Measurements from ENCODE around the gene NARS2.
"Not testable (repeated sequence)": the region's sequence is repeated elsewhere in the genome, so short reads cannot be mapped to it uniquely, and the experiment has no call there.

The NARS2 gene

DNA sequence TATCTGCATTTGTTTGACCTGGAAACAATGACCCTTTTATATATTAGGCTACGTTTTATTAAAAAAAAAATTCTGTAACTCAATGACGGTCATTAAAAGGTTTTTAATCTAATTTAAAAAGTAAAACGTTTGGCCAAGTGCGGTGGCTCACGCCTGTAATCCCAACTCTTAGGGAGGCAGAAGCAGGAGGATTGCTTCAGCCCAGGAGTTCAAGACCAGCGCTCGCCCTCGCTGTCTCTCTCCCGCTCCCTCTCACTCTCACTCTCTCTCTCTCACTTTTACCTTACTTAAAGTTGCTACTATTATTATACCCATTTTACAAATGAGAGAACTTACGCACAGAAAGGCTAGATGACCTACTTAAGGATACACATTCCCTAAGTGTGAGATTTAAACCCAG lies 814 bp upstream of the NARS2 start:
- DNase-seq: no peak

DNA sequence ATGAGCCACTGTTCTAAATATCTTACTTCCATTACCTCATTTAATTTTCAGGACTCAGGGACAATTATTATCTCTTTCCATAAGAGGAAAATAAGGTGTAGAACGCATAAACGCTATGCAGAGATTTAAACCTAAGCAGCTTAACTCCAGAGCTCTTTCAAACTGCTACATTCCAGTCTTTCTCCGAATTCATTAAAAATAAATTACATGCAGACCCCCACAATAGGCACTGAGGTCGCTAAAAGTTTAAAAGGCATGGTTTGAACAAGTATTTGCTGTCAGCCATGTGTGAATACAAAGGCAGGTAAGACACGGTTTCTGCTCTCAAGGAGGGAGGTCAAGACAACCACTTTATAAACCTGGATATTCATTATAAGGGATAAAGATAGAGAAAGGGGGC lies 983 bp downstream of the NARS2 start:
- no peak for DNase-seq

DNA sequence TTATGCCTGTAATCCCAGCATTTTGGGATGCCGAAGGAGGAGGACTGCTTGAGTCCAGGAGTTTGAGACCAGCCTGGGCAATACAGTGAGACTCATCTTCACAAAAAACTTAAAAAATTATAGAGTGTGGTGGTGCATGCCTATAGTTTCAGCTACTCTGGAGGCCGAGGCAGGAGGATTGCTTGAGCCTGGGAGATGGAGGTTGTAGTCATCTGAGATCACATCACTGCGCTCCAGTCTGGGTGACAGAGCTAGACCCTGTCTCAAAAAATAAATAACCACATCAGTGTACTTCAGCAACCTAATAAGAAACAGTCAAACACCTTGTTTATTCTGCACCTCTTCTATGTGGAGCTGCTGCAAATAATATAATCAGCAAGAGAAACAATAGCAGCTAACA lies 1.4 kb downstream of the NARS2 start:
- no peak for DNase-seq

DNA sequence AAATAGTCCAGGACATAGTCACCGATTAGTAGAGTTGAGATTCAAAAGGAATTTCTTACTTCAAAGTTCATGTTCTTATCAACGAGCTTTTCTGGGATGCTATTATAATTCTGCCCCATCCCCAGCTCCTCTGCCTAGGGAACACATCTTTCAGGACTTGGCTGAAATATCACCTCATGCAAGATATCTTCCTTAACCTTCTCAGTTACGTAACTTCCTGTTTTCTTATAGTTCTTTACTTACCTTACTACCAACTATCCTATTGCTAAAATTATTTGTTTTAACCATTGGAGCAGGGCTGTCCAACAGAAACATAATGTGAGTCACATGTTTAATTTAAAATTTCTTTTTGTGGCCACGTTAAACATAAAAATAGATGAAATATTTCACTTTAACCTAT lies 2.3 kb downstream of the NARS2 start:
- no peak for DNase-seq

DNA sequence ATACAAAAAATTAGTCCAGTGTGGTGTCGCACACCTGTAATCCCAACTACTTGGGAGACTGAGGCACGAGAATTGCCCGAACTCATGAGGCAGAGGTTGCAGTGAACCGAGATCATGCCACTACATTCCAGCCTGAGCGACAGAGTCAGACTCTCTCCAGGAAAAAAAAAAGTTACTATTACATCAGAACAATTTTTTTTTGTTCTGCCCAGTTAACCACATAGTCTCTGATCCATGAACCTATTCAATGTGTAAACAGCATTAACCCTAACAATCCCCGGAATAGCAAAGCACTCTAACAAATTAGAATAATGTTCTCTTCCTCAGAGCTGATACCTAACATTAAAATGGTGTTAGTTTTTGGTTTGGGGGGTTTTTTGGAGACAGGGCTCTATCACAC lies 4.6 kb downstream of the NARS2 start:
- DNase-seq: no peak

DNA sequence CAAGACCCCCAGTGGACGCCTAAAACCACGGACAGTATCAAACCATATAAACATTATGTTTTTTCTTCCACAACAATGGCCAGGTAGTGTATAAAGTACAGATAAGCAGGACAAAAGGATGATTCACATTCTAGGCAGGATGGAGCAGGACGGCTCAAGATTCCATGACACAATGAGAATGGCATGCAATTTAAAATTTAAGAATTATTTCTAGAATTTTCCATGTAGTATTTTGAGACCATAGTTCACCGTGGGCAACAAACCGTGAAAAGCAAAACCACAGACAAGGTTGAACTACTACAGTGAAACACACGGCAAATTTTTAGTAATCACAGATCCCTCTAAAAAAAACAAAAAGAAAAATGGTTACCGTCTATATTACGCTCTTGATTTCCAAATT lies 7.5 kb downstream of the NARS2 start:
- no peak for DNase-seq

DNA sequence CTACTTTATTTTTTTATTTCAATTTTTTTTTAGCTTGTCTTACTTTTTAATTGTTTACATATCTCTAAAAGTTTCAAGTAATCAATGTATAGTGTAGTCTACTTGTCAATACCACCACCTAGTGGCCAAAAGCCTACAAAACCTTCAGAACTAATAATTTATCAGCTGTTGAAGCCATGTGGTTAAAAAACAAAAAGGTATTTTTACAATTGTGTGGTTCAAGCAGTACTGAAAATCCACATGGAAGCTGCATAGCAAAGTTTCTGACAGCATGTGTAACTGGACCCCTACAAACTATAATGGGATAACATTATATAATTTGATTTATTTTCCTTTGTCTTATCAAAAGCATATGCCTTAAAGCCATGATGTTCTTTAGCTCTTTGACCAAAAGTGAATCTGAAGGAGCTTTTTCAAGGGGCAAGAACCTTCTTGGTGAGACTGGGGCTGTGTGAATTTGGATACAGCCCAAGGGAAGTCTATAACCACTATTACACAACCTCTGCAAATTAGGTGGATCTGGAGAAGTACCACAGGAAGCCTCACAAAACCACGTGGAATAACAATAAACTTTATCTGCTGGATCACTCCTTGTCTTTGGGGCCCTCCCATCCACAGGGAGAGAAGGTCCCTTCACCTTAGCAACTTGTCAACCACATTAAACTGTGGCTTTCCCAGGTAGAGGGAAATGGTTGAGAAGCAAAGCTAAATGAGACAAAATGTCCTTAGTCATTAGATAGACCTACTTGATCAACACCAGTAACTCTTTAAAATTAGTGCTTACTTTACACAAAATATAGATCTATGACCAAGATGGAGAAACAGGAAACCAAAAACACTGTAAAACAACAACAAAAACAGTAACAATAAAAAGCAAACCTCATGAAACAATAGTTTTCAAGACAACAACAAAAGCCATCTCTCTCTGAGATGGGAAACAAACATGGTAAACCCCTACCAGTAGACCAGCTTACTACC lies 9.9 kb downstream of the NARS2 start:
- DNase-seq: no peak

DNA sequence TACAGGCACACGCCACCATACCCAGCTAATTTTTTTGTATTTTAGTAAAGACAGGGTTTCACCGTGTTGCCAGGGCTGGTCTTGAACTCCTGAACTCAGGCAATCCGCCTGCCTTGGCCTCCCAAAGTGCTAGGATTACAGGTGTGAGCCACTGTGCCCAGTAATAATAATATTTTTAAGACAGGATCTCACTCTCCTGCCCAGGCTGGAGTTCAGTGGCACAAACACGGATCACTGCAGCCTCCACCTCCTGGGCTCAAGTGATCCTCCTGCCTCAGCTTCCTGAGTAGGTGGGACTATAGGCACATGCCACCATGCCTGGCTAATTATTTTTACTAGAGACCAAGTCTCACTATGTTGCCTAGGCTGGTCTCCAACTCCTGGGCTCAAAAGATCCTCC lies 10.6 kb downstream of the NARS2 start:
- DNase-seq: not testable (repeated sequence)

DNA sequence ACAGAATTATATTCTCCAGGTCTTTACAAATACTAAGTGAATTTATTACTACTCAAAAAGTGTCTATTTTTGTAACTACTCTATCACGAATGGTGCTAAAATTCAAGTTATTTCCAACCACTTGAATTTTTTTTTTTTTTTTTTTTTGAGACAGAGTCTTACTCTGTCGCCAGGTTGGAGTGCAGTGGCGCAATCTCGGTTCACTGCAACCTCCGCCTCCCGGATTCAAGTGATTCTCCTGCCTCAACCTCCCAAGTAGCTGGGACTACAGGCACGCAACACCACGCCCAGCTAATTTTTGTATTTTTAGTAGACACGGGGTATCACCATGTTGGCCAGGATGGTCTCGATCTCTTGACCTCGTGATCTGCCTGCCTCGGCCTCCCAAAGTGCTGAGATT lies 11.6 kb downstream of the NARS2 start:
- DNase-seq: not testable (repeated sequence)

DNA sequence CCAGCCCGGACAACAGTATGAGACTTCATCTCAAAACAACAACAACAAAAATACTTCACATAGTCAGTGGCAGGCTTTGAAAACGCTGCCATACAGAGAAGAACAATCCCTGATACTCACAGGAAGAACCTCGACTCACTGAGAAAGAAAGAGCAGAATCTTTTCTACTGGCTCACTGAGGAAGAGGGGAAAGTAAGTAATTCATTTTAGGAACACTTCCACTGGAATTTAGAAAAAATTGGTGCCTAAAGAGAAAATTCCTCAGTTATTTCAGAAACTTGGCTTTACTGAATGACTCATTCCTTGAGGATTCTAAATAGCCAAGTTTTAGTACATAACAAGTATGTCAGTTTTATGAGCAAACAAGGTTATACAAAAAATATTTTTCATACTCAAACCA lies 12.3 kb downstream of the NARS2 start:
- no peak for DNase-seq

DNA sequence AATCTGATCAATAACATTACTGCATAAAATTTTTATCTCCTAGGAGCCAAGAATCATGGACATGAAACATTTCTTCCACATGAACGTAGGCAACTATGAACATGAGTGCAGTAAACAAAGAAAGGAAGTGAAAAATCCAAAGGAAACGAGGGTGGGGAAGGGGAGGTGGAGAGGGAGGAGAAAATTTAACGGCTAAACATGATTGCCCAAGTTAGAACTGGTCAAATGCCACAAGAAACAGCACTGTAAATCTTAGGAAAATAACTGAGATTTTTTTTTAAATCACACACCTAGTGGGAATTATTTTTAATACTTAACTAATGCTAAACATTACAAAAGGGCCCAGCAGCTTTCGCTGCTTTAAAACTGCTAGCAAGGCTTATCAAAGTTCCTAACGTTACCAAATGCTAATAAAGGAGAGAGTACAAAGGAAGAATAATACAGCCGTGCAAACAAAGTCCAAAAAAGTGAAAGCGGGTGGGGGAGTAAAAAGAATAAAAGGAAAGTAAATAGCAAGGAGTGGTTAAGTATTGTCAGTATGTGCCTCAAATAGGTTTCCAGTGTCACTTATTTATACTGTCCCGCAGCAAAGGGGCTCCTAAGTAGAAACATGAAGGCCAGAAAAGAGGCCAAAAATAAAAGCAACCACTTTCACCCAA lies 13.7 kb downstream of the NARS2 start:
- DNase-seq: no peak

DNA sequence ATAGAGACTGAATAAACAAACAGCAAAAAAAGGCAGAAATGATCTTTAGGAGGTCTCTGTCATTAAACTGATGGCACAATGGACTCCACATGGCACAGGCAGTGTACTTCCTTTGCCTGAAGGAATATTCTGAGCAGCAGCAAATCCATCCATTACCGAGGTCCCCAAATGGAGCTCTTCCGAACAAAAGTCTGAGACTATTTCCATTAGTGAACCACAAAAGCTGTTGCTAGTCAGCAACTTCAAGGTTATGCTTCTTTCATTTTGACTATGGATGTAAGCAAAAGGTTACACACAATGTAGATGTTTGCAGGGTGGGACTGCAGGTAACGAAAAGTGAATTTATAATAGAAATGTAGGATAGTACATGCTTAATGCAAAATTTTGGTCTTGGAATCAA lies 14.5 kb downstream of the NARS2 start:
- no peak for DNase-seq

DNA sequence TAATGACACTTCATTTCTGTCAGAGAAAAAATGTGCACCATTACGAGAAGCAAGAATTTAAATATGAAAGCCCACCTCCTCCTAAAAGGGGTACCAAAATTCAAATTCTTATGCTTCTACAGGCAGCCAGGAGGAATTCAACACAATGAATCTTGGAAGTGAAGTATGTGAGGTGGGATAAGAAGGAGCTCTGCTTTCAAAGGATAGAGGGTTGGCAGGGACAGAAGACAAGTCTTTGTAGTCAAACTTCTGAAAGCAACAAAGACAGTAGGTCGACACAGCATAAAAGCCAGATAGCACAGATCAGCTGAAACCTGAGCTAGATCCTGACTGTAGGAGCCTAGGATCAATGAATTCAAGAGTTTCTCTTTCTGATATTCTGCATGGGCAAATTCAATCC lies 17.4 kb downstream of the NARS2 start:
- DNase-seq: no peak

DNA sequence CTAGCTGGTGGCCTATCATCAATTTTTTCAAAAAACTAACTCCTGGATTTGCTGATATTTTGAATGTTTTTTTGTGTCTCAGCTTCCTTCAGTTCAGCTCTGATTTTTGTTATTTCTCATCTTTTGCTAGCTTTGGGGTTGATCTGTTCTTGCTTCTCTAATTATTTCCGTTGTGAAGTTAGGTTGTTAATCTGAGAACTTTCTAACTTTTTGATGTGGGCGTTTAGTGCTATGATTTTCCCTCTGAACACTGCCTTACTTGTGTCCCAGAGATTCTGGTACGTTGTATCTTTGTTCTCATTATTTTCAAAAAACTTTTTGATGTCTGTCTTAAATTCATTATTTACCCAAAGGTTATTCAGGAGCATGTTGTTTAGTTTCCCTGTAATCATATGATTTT lies 19.1 kb downstream of the NARS2 start:
- no peak for DNase-seq

DNA sequence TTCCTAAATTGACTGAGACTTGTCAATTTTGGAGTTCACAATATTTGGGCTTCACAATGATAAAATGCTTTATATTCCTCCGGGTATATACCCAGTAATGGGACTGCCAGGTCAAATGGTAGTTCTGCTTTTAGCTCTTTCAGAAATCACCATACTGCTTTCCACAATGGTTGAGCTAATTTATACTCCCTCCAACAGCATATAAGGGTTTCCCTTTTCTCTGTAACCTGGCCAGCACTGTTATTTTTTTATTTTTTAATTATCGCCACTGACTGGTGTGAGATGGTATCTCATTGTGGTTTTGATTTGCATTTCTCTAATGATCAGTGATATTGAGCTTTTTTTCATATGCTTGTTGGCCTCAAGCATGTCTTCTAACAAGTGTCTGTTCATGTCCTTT lies 21.8 kb downstream of the NARS2 start:
- DNase-seq: no peak

DNA sequence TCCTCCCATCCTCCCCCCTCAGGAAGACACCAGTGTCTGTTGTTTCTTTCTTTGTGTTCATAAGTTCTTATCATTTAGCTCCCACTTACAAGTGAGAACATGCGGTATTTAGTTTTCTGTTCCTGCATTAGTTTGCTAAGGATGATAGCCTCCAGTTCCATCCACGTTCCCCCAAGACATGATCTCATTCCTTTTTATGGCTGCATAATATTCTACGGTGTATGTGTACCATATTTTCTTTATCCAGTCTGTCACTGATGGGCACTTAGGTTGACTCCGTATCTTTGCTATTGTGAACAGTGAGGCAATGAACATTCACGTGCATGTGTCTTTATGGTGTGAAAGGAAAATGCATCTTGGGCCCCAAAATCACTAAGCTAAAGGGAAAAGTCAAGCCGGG lies 22.5 kb downstream of the NARS2 start:
- not testable (repeated sequence) for DNase-seq

DNA sequence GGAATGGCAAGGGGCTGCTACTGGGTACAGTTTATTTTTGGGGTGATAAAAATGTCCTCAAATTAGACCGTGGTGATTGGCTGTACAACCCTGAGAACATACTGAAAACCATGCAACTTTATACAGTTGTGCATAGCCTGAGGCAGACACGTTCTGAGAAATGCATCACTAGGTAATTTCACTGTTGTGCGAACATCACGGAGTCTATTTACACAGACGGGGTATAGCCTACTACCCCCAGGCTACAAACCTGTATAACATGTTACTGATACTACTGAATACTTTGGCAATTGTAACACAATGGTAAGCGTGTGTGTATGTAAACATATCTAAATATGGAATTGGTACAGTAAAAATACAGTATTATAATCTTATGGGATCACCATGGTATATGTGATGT lies 23.6 kb downstream of the NARS2 start:
- DNase-seq: no peak

DNA sequence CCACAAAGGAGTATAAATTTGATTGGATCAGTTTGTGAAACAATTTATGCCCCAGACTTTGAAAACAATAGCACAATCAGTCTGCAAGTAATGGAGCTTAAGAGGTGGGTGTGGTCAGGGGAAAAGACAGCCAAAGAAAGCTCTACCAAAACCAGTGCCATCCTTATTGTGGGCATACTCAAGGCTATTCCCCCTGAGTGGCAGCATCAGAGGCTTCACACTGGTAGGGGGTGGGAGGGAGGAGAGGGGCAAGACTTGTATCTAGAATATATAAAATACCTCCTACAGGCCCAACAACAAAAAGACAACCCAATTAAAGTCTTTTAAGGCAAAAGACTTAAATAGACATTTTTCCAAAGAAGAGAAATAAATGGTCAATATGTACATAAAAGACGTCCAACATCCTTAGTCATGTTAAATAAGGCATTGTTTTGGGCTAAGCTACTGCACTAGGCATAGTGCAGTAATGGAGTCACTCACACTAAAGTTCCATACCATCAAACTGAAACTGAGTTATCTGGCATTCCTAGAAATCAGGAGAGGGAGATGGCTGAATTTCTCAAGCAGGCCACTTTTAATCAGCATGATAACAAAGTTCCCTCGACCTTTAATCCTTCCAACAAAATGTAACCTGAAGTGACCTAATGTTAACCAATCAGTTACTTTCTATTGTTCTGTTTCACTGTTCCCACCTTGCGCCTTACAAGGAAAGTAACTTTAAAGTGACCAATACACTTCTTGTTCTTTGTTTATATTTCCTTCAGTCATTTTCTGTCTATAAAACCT lies 24.8 kb downstream of the NARS2 start:
- no peak for DNase-seq

DNA sequence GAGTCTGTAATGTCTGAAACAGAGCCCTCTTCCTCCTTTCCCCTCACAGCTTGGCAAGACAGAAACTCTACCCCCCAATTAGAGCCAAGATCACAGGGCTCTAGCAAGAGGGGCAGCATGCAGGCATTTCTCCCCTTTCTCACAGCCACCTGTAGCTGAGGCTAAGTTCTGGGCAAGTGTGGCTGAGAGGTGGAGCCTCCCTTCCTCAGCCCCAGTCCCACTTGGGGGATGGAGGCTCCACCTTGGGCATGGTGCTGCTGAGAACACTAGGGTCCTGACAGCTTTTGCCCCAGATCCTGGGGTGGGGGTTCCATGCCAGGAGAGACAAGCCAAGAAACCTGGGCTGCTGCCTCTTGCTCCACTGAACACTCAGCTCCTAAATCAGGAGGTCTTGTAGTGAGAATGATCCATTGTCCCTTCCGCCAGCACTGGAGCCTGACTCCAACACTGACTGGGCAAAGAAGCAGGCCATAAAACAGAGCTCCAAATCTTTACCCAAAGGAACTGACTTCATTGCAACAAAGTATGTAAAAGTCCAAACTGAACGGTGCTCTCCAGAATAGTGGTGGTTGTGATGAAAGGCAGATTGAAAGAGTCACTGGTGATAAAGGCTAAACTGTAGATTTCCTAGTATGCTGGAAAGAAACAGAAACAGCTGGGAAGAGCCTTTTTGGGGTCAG lies 25.6 kb downstream of the NARS2 start:
- no peak for DNase-seq

DNA sequence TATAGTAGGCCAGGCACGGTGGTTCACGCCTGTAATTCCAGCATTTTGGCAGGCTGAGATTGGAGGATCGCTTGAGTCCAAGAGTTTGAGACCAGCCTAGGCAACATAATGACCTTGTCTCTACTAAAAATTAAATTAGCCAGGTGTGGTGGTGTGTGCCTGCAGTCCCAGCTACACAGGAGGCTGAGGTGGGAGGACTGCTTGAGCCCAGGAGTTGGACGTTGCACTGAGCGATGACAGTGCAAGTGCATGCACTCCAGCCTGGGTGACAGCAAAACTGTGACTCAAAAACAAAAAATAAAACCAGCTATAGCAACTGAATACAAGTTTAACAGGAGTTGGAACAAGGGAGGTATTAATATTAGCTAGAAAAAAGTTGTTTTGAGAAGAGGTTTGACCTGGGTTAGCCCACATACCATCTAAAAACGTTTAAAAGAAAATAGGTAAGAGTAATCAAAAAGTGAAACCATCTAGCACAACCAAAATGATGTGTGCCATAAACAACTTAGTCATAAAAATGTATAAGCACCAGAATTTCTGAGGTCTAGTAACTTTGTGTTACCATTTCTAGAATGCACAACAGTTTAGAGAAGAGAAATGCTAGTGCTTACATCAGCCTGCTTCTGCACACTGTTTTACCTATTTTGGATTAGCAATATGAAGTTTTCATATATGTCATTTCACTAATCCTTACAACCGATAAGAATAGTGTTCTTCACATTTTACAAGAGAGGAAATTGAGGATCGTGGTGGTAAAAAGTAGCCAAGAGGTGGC lies 26.5 kb downstream of the NARS2 start:
- no peak for DNase-seq

DNA sequence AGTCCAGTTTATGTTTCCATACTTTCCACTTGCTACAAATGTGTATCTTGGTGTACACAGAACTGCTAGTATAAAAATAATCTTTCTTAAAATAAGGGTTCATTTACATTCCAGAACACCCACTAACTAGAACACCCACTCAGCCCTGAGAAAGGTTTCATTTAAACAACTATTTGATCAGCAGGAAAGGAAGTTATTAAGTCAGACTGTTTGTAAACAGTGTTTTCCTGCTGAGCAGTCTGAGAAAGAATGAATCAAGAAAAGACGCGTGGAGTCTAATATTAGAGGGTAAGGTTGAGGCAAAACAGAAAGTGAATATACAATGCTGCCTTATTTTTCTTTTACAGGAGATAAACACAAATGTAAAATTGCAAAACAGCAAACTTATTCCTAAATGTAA lies 32.7 kb downstream of the NARS2 start:
- DNase-seq: no peak

DNA sequence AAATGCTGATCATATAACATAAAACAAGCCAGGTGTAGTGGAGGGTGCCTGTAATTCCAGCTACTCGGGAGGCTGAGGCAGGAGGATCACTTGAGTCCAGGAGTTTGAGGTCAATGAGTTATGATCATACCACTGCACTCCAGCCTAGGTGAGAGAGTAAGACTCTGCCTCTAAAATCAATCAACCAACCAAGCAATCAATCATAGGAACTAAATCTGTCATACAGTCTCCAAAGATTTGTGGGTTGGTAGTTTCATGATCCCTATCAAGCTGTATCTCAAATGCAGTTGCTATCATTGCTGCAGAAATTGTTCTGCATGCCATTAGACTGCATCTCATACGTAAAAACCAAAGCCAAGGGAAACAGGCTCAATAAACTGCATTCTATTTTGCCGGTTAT lies 33.1 kb downstream of the NARS2 start:
- DNase-seq: no peak

Data from SIG-M5 (cell line).